ENCODE measurements around the gene PPP2R2B.

- TF ChIP-seq CTCF (conservative IDR thresholded peaks at IDR 0.05; ENCODE audit: low read depth, low read length) (no peak), BHLHE40 (IDR thresholded peaks at IDR 0.05; ENCODE audit: low read depth, low read length) (no peak), POLR2A (IDR thresholded peaks at IDR 0.05; ENCODE audit: low read depth, low read length) (no peak), FOS (IDR thresholded peaks at IDR 0.05; ENCODE audit: low read depth, low read length) (no peak), CEBPB (IDR thresholded peaks at IDR 0.05; ENCODE audit: low read depth, low read length) (no peak), RFX5 (IDR thresholded peaks at IDR 0.05; ENCODE audit: low read depth, low read length) (no peak), RCOR1 (IDR thresholded peaks at IDR 0.05; ENCODE audit: insufficient replicate concordance, low read length) (no peak), RAD21 (IDR thresholded peaks at IDR 0.05; ENCODE audit: low read length) (no peak), MXI1 (IDR thresholded peaks at IDR 0.05; ENCODE audit: borderline replicate concordance, low read depth, low read length) (no peak), ELK1 (IDR thresholded peaks at IDR 0.05; ENCODE audit: borderline replicate concordance, low read depth, low read length) (no peak), CHD1 (IDR thresholded peaks at IDR 0.05; ENCODE audit: low read depth, low read length) (no peak)
Measured at GRCh38 chr5:146791471-146791870, 87.1 kb downstream of the PPP2R2B start.
